HS-27A (cell line): ENCODE data around the gene KDM4C.

ENCODE experiments used
- DNase-seq: peaks from one replicate; pipeline ENCODE4 v3.0.0-alpha.2; 2012; ENCODE audit warnings: low read depth, missing footprints

Gene KDM4C

DNA sequence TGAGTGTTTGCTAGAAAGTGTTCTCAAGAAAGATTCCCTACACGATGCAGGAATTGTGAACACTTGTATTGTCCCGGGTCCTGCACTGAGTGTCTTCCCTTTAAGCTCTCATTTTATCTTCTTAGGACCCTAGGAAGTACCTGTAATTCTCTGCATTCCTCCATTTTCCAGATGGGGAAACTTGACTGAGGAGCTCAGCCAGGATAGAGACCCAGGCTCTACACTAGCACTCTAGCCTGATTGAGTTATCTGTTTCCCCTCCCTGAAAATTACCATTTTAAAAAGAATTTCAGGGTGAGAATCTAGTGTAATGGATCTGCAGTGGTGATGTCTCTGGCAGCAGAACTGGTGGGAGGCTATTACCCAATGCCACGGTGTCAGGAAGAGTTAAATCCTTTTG, 453.9 kb downstream of the KDM4C start:
- no peak for DNase-seq

- no peak for DNase-seq
These were observed 454.3 kb downstream of the KDM4C start for GRCh38 chr9:7212101-7212500.

DNA sequence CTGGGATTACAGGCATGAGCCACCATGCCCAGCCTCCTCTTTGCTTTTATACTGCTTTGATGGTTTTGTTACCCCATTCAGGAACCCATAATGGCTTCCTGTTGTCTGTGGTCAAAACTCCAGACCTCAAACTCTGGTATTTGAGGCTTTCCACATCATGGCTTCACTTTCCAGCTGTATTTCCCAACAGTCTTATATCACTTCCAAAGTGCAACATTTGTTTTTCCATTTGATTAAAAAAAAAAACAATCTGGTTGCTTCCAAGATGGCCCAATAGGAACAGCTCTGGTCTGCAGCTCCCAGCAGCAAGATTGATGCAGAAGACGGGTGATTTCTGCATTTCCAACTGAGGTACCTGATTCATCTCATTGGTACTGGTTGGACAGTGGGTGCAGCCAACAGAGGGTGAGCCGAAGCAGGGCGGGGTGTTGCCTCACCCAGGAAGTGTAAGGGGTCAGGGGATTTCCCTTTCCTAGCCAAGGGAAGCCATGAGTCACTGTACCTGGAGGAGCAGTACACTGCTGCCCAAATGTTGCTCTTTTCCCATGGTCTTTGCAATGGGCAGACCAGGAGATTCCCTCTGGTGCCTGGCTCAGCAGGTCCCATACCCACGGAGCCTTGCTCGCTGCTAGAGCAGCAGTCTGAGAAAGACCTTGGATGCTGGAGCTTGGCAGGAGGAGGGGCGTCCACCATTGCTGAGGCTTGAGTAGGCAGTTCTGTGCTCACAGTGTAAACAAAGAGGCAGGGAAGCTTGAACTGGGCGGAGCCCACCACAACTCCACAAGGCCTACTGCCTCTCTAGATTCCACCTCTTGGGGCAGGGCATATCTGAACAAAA, 458.4 kb downstream of the KDM4C start:
- DNase-seq, result no peak

DNA sequence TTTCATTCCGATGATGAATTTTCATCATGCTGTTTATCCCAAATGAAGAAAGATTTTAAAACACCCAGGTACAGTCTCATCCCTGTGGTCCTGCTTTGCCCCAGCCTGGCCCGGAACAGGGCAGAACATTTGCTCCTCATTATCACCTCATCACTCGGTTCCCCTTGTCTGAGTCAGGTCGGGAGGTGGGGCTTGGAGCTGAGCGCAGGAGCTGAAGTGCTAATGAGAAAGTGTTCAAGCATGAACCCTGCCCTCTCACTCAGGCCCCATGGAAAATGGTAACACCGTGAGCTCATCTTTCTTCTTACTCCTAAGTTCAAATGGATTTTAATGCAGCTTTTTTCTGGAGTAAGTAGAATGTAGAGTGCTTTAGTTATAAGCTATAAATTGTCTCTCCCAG, 466.2 kb downstream of the KDM4C start:
- no peak for DNase-seq
